Measurements from ENCODE around the gene ZNF69. TPM values are rescaled to one million over a fixed set of nuclear protein-coding genes. Genes with fewer than 3 reads are reported as not detected.
"Not testable (repeated sequence)": the region's sequence is repeated elsewhere in the genome, so short reads cannot be mapped to it uniquely, and the experiment has no call there.

Gene ZNF69
- total RNA-seq, 1 experiment from 2014 or later = not detected

DNA sequence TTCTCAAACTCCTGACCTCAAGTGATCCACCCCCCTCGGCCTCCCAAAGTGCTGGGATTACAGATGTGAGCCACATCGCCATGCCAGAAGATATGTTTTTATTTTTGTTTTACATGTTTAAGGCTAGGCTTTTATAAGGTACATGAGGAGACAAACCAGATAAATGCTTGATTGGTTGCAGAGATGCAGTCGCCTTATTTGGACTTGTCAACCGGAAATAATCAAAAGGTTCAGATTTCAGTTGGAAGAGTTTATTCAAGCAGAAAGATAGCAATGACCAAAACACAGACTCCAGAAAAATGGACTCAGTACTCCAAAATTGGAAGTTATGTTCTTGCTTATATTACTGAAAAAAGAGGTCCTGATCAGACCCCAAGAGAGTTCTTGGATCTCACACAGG lies 37.3 kb upstream of the ZNF69 start:
- ATAC-seq; H3K4me2 ChIP-seq (ENCODE audit: low read length); H2AFZ ChIP-seq (ENCODE audit: low read depth, low read length, poor library complexity, severe bottlenecking); H3K4me1 ChIP-seq (ENCODE audit: control insufficient read depth in 1 of 2, insufficient read depth in 2 of 2, low read length in 2 of 2); H4K20me1 ChIP-seq (ENCODE audit: insufficient read depth); H3K79me2 ChIP-seq (ENCODE audit: insufficient read depth, low read length); H3K9me2 ChIP-seq (ENCODE audit: insufficient read depth); intact Hi-C loops (cut with micrococcal nuclease); RAD21 ChIA-PET (ENCODE audit: low non-redundant PET in 1 of 2, low total read pairs in 2 of 2, uncharacterized antibody in 2 of 2, unreplicated experiment in 2 of 2); CTCF ChIA-PET; H3K9ac ChIP-seq (ENCODE audit: low read length); DNase-seq (ENCODE audit: low read depth, low spot score); BruUV-seq (replicated peaks); H3K27me3 ChIP-seq (ENCODE audit: insufficient read depth, low read length); POLR2A ChIA-PET; H3K9me3 ChIP-seq (ENCODE audit: control insufficient read depth in 1 of 2, insufficient read depth in 1 of 2, low read depth in 1 of 2, low read length in 2 of 2); H3K36me3 ChIP-seq (ENCODE audit: control insufficient read depth in 1 of 2, insufficient read depth in 2 of 2, low read length in 2 of 2); H3K4me3 ChIP-seq (replicated peaks in 1 of 2; ENCODE audit: low read depth in 1 of 2, low read length in 2 of 2); H3K27ac ChIP-seq (ENCODE audit: low read depth, low read length): not testable (repeated sequence)

DNA sequence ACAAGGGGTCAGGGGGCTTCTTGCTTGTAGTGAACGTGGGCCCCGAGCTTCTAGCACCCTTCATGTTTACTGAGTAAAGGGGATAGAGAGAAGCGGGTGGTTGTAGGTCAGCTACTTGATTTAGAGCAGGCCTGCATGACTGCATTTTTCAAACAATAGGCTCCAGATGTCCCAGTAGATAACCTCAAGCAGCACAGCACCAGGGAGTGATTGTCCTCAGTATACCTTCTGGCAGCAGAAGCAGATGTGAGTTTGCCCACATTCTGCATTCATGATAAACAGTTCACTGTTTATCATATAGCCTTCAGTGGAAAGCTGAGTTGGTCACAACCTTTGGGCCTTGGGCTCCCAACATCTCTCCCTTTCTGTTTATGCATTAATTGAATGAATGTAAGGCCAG lies 34.2 kb upstream of the ZNF69 start:
- no peak overlapping the region for H3K4me3 ChIP-seq (replicated peaks in 1 of 2; ENCODE audit: low read depth in 1 of 2, low read length in 2 of 2)
- no peak for TF ChIP-seq ZFX (IDR thresholded peaks at IDR 0.05)
- no peak for TF ChIP-seq JUND (IDR thresholded peaks at IDR 0.05)
- TF ChIP-seq SRF (IDR thresholded peaks at IDR 0.05; ENCODE audit: low read depth) = no peak
- TF ChIP-seq RAD21 (IDR thresholded peaks at IDR 0.05; ENCODE audit: low read depth) = no peak
- TF ChIP-seq ZNF274 (IDR thresholded peaks at IDR 0.05; ENCODE audit: low read depth, low read length) = no peak
- TF ChIP-seq, protein P1, sequence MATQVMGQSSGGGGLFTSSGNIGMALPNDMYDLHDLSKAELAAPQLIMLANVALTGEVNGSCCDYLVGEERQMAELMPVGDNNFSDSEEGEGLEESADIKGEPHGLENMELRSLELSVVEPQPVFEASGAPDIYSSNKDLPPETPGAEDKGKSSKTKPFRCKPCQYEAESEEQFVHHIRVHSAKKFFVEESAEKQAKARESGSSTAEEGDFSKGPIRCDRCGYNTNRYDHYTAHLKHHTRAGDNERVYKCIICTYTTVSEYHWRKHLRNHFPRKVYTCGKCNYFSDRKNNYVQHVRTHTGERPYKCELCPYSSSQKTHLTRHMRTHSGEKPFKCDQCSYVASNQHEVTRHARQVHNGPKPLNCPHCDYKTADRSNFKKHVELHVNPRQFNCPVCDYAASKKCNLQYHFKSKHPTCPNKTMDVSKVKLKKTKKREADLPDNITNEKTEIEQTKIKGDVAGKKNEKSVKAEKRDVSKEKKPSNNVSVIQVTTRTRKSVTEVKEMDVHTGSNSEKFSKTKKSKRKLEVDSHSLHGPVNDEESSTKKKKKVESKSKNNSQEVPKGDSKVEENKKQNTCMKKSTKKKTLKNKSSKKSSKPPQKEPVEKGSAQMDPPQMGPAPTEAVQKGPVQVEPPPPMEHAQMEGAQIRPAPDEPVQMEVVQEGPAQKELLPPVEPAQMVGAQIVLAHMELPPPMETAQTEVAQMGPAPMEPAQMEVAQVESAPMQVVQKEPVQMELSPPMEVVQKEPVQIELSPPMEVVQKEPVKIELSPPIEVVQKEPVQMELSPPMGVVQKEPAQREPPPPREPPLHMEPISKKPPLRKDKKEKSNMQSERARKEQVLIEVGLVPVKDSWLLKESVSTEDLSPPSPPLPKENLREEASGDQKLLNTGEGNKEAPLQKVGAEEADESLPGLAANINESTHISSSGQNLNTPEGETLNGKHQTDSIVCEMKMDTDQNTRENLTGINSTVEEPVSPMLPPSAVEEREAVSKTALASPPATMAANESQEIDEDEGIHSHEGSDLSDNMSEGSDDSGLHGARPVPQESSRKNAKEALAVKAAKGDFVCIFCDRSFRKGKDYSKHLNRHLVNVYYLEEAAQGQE (IDR thresholded peaks at IDR 0.05; ENCODE audit: low read depth) = no peak
- H3K79me2 ChIP-seq (ENCODE audit: insufficient read depth, low read length) = no peaks in the 10 kb centered on the region
- POLR2A ChIA-PET = no interaction called here
- DNase-seq (ENCODE audit: low read depth, low spot score) (no peak), ATAC-seq (no peak)
- RAD21 ChIA-PET (ENCODE audit: low non-redundant PET in 1 of 2, low total read pairs in 2 of 2, uncharacterized antibody in 2 of 2, unreplicated experiment in 2 of 2) = no interaction called here
- no peaks in the 10 kb centered on the region for H4K20me1 ChIP-seq (ENCODE audit: insufficient read depth)
- no peak overlapping the region for H3K4me2 ChIP-seq (ENCODE audit: low read length)
- H3K9me2 ChIP-seq (ENCODE audit: insufficient read depth) = no peaks in the 10 kb centered on the region
- BruUV-seq (replicated peaks) = no TSS peak
- CTCF ChIA-PET = no interaction called here
- no peaks in the 10 kb centered on the region for H3K9me3 ChIP-seq (ENCODE audit: control insufficient read depth in 1 of 2, insufficient read depth in 1 of 2, low read depth in 1 of 2, low read length in 2 of 2)
- no peak overlapping the region for H3K27ac ChIP-seq (ENCODE audit: low read depth, low read length)
- H3K9ac ChIP-seq (ENCODE audit: low read length) = no peak overlapping the region
- no peak overlapping the region for H2AFZ ChIP-seq (ENCODE audit: low read depth, low read length, poor library complexity, severe bottlenecking)
- no peaks in the 10 kb centered on the region for H3K27me3 ChIP-seq (ENCODE audit: insufficient read depth, low read length)
- intact Hi-C loops (cut with micrococcal nuclease) = no loop called here
- H3K36me3 ChIP-seq (ENCODE audit: control insufficient read depth in 1 of 2, insufficient read depth in 2 of 2, low read length in 2 of 2) = no peaks in the 10 kb centered on the region
- no peaks in the 10 kb centered on the region for H3K4me1 ChIP-seq (ENCODE audit: control insufficient read depth in 1 of 2, insufficient read depth in 2 of 2, low read length in 2 of 2)
